ENCODE measurements around the gene TARBP1. TPM values are rescaled to one million over a fixed set of nuclear protein-coding genes. Genes with fewer than 3 reads are reported as not detected.

TARBP1 gene
- total and polyA plus RNA-seq, 2 of the 8 experiments (the other 6 are each of a cell fraction or from before 2014, with no cell fraction given) = 21.9 to 32.3 TPM

- TF ChIP-seq CHD7 (IDR thresholded peaks at IDR 0.05; ENCODE audit: insufficient replicate concordance, low read length) (no peak), POLR2A (IDR thresholded peaks at IDR 0.05; ENCODE audit: control extremely low read depth in 1 of 2, low read depth in 2 of 2, low read length in 2 of 2) (peak in 1 of 2 experiments; percentile 66; a peak in 1 of 3 replicates), NANOG (IDR thresholded peaks at IDR 0.05; ENCODE audit: insufficient read depth, low read depth, low read length, poor library complexity, severe bottlenecking) (no peak), EGR1 (IDR thresholded peaks at IDR 0.05; ENCODE audit: borderline replicate concordance, low read depth, low read length) (peak; percentile 52; the same call in 1 of the 2 replicates), USF2 (IDR thresholded peaks at IDR 0.05; ENCODE audit: low read length) (no peak), EP300 (IDR thresholded peaks at IDR 0.05; ENCODE audit: borderline replicate concordance in 1 of 2, low read depth in 2 of 2, low read length in 2 of 2) (no peak), SUZ12 (IDR thresholded peaks at IDR 0.05; ENCODE audit: low read length) (no peak), CHD1 (IDR thresholded peaks at IDR 0.05; ENCODE audit: low read depth, low read length) (no peak)
Measured at GRCh38 chr1:234478481-234479309, at the start of gene TARBP1 (continued).
